Stimulated activated CD8-positive, alpha-beta memory T cell treated with anti-CD3 and anti-CD28 coated beads, Interleukin-7, amount 100 ng/mL, for 24 hours (primary cell): Measurements from ENCODE around the gene PLEKHA5.
"Not testable (repeated sequence)": the region's sequence is repeated elsewhere in the genome, so short reads cannot be mapped to it uniquely, and the experiment has no call there.

Experiments used
- DNase-seq: peaks from one replicate; pipeline ENCODE4 v3.0.0-alpha.2; 2020; ENCODE audit warnings: low read depth

The PLEKHA5 gene

DNA sequence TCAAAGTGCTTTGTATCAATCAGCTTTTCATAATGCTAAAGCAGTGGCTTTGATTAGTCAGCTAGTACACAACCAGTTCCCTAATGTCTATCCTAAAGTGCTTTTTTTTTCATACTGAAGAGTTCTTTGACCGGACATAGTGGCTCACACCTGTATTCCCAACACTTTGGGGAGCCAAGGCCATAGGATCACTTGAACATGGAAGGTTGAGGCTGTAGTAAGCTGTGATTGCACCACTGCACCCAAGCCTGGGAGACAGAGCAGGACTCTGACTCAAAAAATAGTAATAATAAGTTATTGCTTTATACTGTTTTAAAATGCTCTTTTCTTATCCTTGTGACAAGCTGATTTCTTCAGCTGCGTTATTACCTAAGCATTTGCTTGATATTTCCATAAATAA, 155.1 kb downstream of the PLEKHA5 start:
- DNase-seq, result no peak

- no peak for DNase-seq
Measured at GRCh38 chr12:19285793-19286448, 156.4 kb downstream of the PLEKHA5 start.

- DNase-seq, result no peak
Measured at GRCh38 chr12:19287302-19287701, 157.8 kb downstream of the PLEKHA5 start.

GRCh38 chr12:19288161-19288560, 158.6 kb downstream of the PLEKHA5 start:
- no peak for DNase-seq

GRCh38 chr12:19288603-19289244, 159.2 kb downstream of the PLEKHA5 start:
- DNase-seq, result no peak

DNA sequence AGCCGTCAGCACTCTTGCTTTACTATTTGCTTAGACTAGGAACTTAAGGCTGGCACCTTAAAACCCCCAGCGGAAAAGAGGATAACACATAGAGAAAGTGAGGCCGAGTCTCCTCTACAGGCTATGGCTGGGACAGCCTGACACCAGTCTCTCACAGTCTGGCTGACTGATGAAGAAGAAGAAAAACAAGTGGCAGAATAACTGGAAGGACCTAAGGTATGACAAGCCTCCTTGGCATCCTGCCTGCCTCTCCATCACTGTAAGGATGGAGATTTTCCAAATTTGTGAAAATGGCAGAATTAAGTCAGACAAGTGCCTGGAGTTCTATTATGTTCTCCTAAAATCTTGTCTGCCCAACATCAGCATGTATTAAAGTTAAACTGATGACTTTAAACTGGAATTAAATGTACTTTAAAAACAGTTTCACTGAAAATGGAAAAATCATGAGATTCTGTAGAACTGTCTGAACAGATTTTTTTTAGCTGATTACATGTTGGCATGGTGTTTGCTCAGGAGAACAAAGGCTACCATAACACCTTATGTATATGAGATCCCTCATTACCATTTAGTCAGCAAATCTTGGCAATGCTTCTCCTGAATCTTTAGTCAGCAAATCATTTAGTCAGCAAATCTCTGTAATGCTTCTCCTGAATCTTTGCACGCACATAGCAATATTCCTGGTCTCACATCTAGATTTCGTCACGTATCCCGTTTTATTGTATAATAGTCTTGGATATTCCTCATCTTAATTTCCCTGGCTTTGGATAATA, 169.5 kb downstream of the PLEKHA5 start:
- no peak for DNase-seq

- DNase-seq, result no peak
Measured at GRCh38 chr12:19299765-19300164, 170.2 kb downstream of the PLEKHA5 start.

DNA sequence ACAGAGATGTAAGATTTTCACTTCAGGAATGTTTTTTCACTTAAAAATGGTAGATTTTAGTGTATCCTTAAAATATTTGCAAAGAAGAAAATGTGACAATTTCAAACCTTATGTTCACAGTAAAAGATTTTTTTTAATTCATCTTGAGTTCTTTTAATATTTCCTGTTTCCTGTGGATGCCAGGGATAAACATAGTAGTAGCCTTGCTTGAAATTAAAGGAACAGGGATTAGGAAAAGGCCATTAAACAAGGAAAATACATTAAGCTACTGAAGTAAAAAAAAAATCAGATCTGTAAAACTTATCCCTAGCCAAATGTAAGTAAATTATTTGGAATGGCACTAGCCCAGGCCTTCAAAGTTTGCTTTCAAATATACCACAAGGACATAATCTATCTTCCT, 171.7 kb downstream of the PLEKHA5 start:
- no peak for DNase-seq

GRCh38 chr12:19301688-19302087, 172.2 kb downstream of the PLEKHA5 start:
- no peak for DNase-seq

- DNase-seq, result no peak
Measured at GRCh38 chr12:19302100-19302640, 172.6 kb downstream of the PLEKHA5 start.

GRCh38 chr12:19303496-19303895, 174.0 kb downstream of the PLEKHA5 start:
- DNase-seq, result no peak

GRCh38 chr12:19304149-19304750, 174.7 kb downstream of the PLEKHA5 start:
- DNase-seq, result no peak

- DNase-seq, result not testable (repeated sequence)
Measured at GRCh38 chr12:19305621-19306020, 176.1 kb downstream of the PLEKHA5 start.

DNA sequence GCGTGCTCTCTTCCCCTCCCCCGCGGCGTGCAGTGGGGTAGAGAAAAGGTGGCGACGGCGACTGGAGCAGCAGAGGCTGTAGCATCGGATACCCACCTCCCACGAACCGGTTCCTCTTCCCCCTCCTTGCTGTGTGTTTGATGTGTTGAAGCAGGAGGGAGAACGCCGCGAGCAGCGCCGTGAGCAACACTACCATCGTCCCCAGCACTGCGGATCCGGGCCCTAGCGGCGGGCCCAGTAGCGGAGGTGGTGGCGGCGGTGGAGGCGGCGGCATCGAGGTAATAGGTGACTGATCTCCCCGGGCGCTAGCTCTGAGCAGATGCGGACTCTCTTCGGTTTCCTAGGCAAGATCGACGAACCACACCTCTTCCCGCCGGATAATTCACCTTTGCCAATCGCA, 176.8 kb downstream of the PLEKHA5 start:
- no peak for DNase-seq

GRCh38 chr12:19307451-19307850, 177.9 kb downstream of the PLEKHA5 start:
- no peak for DNase-seq

GRCh38 chr12:19311165-19311564, 181.6 kb downstream of the PLEKHA5 start:
- no peak for DNase-seq

DNA sequence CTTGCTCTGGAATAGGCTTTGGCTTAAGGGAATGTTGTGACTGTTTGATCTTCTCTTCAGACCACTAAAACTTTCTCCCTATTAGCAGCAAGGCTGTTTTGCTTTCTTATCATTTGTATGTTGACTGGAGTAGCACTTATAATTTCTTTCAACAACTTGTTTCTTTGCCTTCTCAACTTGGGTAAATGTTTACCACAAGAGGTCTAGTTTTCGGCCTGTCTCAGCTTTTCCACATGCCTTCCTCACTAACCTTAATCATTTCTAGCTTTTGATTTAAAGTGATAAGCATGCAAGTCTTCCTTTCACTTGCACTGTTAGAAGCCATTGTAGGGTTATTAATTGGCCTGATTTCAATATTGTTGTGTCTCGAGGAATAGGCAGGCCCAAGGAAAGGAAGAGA, 183.1 kb downstream of the PLEKHA5 start:
- no peak for DNase-seq

GRCh38 chr12:19316425-19316824, 186.9 kb downstream of the PLEKHA5 start:
- no peak for DNase-seq

- DNase-seq, result no peak
Measured at GRCh38 chr12:19322376-19322775, 192.8 kb downstream of the PLEKHA5 start.

DNA sequence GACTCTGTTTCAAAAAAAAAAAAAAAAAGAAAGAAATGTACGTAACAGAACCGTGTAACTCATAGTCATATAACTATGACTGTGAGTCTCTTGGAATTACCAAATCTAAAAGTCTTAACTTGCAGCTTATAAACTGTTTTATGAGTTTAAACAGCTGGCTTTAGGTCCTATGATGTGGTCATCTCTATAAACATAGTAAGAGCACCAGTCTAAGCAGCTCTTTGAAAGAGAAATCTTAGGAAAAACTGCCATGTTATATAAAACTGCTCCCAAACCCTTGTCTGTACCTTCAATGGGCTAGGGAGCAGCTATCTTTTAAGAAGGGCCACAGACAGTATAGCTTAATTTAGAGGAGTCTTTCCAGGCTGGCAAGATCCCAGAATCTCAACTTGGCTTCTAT, 194.3 kb downstream of the PLEKHA5 start:
- DNase-seq, result no peak

GRCh38 chr12:19326102-19326501, 196.6 kb downstream of the PLEKHA5 start:
- DNase-seq, result no peak

- no peak for DNase-seq
Measured at GRCh38 chr12:19332196-19332595, 202.7 kb downstream of the PLEKHA5 start.

GRCh38 chr12:19338405-19338804, 208.9 kb downstream of the PLEKHA5 start:
- no peak for DNase-seq
